Stimulated activated CD4-positive, alpha-beta T cell treated with anti-CD3 and anti-CD28 coated beads, Interleukin-4, amount 100 ng/mL, for 48 hours (primary cell): ENCODE measurements around the gene ZNF628.
"Not testable (repeated sequence)": the region's sequence is repeated elsewhere in the genome, so short reads cannot be mapped to it uniquely, and the experiment has no call there.

ENCODE experiments used
- DNase-seq, 2 donors: peaks; one replicate each; pipeline ENCODE4 v3.0.0-alpha.2; 2020; ENCODE audit warnings: low read depth in 2 of 2

The ZNF628 gene

DNA sequence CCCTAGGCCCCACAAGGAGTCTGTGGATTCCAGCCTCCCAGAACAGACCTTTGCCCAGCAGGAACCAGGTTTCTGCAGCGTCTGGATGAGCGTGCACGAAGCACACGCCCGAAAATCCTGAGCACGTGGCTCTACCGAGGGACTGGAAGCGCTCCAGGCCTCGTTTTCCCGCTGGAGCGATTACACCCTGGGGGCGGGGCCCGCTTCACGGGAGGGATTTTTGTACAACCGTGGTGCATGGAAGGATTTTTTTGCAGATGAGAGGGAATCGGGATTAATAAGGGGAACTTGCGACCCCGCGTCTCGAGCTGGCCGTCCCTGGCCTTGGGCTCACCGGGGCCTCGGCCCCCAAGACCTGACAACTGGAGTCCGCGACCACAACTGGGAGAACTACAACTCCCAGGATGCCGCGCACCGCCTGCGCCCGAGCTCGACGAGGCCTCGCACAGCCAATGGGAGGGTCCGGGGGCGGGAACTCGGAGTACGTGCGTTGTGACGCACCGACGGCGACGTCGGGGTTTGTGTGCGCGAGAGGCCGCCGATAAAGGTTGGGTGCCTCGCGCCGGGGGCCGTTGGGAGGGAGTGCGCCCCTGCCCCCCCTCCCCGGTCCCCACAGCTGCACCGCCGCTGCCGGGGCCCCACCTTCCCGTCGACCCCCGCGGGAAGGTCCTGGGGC lies at the start of gene ZNF628:
Gene ZNF628, plus strand, starts transcription at position 518 of the 676 bp plus-strand sequence. CDS start 3,294 bp downstream, outside the sequence.
- DNase-seq, result peak; percentile 98 to 99

DNA sequence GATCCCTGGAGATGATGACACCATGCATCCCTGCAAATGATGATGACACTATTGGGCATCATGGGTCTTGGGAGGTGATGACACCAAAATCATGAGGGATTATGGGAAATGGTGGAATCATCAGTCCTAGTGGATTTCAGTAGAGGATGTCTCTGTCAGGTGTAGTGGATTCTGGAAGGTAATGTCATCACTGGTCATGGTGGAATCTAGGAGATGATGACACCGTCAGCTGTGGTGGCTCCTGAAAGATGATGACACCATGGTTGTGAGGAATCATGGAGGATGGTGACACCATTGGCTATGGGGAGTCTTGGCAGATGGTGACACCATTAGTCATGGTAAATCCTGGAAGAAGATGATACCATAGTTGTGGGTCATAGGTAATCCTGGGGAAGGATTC lies 45.2 kb upstream of the ZNF628 start:
- no peak for DNase-seq

DNA sequence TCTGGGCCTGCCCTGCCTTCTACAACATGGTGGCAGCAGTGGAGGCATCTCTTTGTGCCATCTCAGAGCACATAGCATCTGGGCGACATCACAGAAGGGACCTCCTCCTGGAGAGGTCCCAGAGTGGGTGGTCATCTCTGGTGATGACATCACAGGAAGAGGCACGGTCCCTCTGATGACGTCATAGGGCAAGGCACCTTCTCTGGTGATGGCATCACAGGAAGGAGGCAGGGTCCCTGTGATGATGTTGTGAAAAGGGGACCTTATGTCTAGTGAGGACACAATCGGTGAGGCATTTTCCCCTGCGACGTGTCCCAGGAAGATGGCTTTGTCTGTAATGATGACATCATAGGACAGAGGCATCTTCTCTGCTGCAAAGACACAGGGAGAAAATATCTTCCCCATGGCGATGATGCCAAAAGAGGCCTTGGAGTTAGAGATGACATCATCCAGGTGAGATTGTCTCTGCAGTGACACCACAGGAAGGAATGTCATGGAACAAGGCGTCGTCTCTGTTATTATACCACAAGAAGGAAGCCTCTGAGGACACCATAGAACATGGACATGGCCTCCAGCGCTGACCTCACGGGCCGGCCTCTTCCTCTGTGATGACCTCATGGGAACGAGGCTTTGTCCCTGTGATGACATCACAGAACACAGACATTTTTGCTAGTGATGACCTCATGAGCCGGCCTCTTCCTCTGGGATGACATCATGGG lies 44.0 kb upstream of the ZNF628 start:
- DNase-seq, result no peak

GRCh38 chr19:55433292-55433691 lies 43.1 kb upstream of the ZNF628 start:
- no peak for DNase-seq

- DNase-seq, result no peak
Observed at GRCh38 chr19:55434356-55434919, 42.0 kb upstream of the ZNF628 start.

GRCh38 chr19:55435020-55435419 lies 41.4 kb upstream of the ZNF628 start:
- no peak for DNase-seq

- DNase-seq, result no peak
Observed at GRCh38 chr19:55436847-55437246, 39.6 kb upstream of the ZNF628 start.

DNA sequence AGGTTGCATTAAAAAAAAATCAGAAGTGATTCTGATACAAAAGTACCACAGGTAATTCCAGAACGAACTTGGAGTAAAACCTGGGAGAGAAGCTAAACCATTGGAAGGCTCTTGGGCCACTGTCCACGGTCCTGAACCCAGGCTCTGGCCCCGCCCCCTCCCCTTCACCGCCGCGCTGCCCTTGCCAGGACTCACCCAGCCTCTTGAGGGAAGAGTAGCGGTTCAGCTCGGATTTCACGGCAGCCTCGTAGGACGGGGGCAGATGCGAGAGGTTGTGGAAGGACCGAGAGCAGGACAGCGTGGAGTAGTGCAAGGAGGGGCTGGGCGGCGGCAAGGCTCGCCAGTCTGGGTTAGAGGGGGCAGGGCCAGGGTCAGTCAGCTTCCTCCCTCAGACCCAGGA lies 39.0 kb upstream of the ZNF628 start:
- no peak for DNase-seq

DNA sequence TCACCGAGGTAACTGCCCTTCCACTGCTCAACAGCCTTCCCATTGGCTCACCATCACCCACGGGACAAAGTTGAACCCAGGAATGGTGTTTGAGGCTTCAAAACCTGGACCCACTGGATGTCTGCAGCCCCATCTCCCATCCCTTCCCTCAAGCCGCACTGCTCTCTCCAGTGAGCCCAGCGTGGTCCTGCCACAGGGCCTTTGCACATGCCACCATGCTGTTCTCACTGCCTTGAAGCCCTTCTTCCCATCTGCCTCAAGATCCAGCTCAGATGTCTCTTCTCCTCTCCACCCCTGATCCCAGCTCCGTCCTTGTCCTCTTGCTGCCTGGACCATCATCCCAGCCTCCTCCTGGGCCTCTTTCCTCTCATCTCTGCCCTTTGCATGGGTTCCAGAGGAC lies 37.4 kb upstream of the ZNF628 start:
- DNase-seq, result no peak

DNA sequence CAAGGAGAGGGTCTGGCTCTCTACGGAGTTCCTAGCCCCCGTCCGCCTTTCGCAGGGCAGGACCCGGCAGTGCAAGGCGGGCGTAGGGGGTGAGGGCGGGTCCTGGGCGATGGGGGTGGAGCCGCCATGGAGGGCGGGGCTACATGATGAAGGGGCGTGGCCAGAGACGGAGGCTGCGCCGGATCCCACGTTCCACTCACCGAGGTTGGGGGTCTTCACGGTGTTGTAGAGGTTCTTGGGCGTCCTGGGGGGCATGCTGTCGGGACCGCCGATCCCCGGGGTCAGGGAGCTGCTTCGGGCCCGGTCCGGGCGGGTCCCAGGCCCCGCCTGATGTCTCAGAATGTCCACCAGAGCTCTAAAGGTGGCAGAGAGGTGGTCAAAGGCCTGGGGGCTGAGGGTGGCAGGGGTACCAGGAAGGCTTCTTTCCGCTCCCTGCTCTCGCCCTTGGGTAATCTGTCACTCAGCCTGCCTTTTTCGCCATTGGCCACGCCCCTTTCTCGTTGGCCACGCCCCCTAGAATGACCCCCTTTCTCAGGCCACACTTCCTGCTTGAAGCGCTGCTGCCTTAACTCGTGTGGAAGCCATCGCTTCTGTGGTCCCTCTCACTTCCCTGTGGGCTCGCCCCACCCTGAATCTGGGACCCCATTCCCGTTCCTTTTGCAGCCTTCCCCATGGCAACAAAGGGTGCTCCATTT lies 35.9 kb upstream of the ZNF628 start:
- peak in 1 of 2 donors; percentile 30 for DNase-seq

GRCh38 chr19:55441319-55441691 lies 35.1 kb upstream of the ZNF628 start:
- DNase-seq, result no peak

- DNase-seq, result no peak
Observed at GRCh38 chr19:55441692-55442321, 34.6 kb upstream of the ZNF628 start.

GRCh38 chr19:55442372-55442961 lies 34.0 kb upstream of the ZNF628 start:
- no peak for DNase-seq

DNA sequence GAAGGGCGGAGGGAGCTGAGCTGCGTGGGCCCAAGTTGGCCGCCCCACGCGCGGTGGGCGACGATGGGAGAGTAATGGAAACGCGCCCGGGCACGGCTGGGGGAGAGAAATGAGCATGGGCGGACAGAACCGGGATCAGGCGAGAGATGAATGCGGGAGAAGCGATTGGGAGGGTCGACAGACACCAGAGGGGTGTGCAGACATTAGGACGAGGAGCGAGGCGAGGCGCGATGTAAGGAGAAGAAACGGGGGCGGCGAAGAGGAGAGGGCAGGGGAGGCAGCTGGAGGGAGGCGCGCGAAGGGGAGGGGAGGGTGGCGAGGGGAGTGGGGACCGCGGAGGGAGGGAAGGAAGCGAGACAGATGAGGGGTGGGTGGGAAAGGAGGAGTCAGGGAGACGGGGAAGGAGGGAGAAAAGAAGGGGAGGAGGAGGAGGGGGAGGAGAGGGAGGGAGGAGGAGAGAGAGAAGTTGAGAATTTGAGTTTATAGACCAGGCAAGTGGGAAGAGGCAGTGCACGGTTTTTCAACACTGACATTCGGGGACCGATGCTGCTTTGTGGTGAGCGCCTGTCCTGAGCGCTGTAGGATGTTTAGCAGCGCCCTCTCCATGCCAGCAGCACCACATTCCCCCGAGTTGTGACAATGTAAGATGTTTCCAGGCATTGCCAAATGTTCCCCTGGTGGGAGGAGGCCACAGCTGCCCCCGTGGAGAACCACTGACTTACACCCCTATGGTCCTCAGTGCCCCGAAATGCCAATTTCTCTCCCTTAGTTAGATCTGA lies 33.2 kb upstream of the ZNF628 start, which contains the start of gene SHISA7:
Gene SHISA7, minus strand, starts transcription at position 256 of the 779 bp plus-strand sequence. CDS start 437 bp downstream, outside the sequence.
- DNase-seq, result no peak

DNA sequence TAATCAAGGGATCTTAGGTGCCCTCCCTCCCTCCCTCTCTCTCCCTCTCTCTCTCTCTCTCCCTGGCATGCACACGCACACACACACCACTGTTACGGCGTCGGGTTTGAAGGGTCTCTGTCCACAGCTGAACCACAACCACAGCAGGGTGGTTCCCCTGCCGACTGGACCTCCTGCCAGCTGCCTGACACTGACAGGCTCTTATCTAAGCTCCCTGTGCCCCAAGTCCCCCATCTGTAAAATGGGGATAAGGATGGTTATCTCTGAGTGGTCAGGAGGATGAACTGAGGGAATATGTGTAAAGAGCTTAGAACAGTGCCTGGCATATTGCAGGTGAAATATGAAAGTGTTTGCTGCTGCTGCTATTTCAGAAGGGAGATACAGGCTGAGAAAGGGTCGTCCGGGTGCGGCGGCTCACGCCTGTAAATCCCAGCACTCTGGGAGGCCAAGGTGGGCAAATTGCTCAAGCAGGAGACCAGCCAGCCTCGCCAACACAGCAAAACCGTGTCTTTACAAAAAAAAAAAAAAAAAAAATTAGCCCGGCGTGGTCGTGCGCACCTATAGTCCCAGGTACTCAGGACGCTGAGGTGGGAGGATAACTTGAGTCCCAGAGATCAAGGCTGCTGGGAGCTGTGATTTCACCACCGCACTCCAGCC lies 32.5 kb upstream of the ZNF628 start:
- DNase-seq, result no peak

DNA sequence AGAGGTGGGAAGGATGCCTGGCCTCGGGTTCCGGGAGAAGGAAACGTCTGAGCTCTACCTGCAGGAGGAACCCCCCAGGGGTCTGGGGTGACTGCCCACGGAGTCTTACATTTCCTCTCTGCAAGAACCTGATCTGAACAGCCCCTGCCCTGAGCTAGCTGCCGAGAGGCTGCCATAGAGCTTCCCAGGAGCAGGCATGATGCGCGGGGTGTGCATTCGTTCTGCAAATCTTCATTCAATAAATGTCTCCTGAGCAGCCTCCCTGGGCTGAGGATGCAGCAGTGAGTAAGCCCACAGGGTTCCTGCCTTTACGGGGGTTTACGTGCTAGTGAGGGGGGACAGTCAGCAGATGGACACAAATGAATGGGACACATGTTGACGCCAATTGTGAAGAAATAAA lies 31.8 kb upstream of the ZNF628 start:
- DNase-seq, result no peak

GRCh38 chr19:55446060-55446459 lies 30.4 kb upstream of the ZNF628 start:
- DNase-seq, result no peak

DNA sequence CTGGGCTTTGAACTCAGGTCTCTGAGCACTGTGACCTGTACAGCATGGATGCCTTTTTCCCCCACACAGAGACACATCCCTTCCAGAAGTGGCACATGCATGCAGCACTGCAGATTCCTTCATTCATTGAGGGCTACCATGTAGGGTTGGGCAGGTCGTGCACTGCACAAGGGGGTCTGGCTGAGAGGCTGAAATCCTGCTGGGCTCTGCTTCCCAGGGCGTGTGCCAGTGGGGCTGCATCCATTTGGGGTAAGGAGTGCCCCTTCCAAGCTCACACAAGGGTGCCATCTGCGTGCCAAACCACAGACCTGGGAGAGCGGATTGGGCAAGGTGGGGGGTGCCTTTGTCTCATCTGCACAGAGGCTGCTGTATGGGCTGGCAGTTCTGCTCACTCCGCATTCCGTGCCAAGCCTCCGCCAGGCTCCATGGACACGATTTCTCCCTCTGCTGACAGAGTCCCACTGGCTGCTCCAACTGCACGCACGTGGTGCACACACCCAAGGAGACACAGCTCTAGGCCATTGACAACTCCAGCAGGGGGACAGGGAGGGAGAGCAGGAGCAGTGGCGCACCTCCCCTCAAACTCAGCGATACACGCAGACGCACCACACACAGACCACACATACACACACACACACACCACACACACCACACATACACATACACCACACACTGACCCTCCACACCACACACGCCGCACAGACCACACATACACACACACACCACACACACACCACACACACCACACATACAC lies 28.8 kb upstream of the ZNF628 start:
- DNase-seq, result no peak

DNA sequence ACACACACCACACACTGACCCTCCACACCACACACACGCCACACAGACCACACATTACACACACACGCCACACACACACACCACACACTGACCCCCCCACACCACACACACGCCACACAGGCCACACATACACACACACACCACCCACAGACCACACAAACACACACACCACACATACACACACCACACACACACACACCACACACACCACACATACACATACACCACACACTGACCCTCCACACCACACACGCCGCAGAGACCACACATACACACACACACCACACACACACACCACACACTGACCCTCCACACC lies 28.3 kb upstream of the ZNF628 start:
- not testable (repeated sequence) for DNase-seq

- DNase-seq, result no peak
Observed at GRCh38 chr19:55449469-55449868, 26.9 kb upstream of the ZNF628 start.
